ENCODE measurements around the gene IRAK3.
A peak's percentile ranks its signal among the peaks of the same experiment; 100 is the strongest.
"Not testable (repeated sequence)": the region's sequence is repeated elsewhere in the genome, so short reads cannot be mapped to it uniquely, and the experiment has no call there.

Gene IRAK3

GRCh38 chr12:66211573-66211972 is 22.6 kb downstream of the IRAK3 start:
- not testable (repeated sequence) for DNase-seq (ENCODE audit: low spot score); FAIRE-seq

- DNase-seq (ENCODE audit: low spot score); FAIRE-seq: not testable (repeated sequence)
Measured at GRCh38 chr12:66213011-66213410, 24.0 kb downstream of the IRAK3 start.

DNA sequence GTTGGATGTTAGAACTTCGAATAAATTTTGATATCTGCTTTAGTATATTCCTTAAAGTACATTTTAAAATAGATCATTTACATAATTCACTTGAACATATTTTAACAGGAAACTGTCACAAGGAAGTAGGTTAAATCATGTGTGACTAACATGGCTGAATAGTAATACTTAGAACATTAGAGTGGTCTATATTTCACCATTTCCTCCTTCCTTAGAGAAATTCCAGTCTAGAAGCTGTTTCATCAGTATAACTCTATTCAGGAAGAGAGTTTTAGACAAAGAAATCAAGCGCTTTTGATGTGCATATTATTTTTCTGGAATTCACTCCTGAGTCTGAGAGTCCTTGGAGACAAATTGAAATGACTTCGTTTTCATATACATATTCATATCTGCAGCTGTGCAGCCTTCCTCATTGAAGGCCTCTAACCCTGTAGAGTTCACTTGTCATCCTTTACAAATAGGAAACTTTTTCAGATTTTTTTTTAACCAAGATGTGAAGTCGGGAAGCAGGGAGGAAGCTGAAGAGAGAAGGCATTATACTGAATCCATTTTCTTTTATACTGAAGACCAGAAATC is 28.4 kb downstream of the IRAK3 start:
- no peak for DNase-seq (ENCODE audit: low spot score)
- FAIRE-seq = no peak

DNA sequence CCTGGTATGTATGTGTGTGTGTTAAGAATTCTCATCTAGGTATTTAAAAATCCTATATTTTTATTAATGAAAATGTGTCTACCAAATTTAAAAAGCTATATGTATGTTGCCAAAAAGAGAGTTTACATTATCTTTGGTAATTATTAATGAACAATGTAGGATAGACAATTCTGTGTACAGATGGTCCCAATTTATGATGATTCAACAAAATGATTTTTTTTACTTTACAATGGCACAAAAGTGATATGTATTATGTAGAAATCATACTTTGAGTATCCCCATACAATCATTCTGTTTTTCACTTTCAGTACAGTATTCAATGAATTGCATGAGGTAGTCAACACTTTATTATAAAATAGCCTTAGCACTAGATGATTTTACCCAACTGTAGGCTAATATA is 39.4 kb downstream of the IRAK3 start:
- DNase-seq (ENCODE audit: low spot score) (no peak), FAIRE-seq (no peak)

GRCh38 chr12:66232263-66232662 is 43.2 kb downstream of the IRAK3 start:
- no peak for DNase-seq (ENCODE audit: low spot score)
- FAIRE-seq = no peak

DNA sequence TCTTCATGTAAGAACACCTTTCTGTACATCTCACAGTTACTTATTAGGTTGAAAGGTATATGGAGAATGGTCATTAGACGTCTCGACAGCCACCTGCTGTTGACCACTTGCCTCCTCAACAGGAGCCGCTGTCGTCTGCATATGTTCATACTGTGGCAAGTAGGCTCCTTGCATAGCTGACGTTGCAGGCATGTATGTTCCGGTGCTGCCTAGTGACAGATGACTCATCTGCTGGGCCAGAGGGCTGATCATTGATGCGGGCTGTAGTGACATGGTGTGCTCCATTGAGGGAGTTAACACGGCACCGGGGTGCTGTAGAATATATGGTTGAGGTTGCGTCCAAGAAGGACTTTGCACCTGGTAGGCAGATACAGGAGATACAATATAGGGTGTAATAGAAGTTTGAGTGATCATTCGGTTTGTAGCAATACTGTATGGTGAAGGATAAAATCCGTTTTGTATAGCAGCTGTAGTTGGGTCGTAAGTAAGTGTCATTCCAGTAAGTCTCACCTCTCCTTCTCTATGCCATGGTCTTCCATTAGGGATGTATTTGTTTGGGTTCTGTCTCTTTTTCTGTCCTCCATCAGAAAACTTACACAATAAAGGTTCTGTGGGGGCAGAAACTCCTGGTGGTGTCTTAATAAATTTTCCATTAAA is 45.2 kb downstream of the IRAK3 start:
- DNase-seq (ENCODE audit: low spot score) (peak; percentile 58), FAIRE-seq (peak; percentile 73)

- FAIRE-seq = not testable (repeated sequence)
- DNase-seq (ENCODE audit: low spot score) = peak; percentile 66
Measured at GRCh38 chr12:66234773-66235625, 46.0 kb downstream of the IRAK3 start.

GRCh38 chr12:66235626-66236281 is 46.7 kb downstream of the IRAK3 start:
- FAIRE-seq = no peak
- peak; percentile 57 for DNase-seq (ENCODE audit: low spot score)

GRCh38 chr12:66236282-66236675 is 47.3 kb downstream of the IRAK3 start:
- not testable (repeated sequence) for FAIRE-seq; DNase-seq (ENCODE audit: low spot score)

DNA sequence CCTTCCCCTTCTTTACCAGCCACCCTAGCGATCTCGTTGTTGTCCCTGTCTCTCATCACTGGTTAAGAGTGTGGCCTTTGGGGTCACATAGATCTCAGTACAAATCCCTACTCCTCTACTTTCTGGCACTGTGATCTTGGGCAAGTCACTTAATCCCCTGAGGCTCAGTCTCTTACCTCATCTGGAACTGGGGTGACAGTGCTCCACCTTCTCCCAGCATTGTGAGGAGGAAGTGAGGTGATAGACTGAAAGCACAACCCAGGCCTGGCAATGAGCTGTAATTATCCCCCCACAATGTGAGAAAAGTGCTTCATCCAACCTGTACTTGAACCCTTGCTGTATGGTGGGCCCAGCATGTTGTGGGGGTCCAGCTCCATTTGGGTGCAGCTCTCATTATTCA is 48.0 kb downstream of the IRAK3 start:
- no peak for FAIRE-seq

DNA sequence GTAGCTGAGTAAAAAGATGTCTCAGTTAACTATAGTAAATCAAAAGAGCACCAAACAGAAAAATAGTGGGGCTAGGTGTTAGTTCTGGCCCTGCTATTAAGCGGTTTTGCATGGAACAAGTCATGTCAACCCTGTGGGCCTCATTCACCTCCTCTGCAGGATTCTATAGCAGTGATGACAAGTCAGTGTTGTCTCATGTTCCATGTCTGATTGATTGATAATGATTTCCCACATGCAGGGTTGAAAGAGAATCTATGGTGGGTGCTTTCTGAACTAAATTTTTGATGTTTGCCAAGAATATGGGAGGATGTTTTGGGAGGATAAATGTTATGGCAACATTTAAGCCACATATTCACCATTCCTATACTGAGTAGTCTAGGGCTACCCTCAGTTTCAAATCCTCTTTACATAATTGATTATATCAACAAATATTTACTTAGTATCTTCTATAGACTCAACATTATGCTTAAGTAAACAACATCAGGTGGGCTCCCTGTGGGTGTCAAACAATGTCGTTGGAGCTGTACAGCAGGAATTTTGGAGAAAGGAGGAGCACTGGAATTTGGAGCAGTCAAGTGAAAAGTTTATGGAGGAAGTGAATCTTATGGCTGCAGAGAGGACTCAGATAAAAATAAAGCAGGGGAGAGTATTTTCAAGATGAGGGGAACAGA is 48.6 kb downstream of the IRAK3 start:
- FAIRE-seq (no peak), DNase-seq (ENCODE audit: low spot score) (no peak)

More for the DNA sequence above, 48.0 kb downstream of the IRAK3 start:
- no peak for DNase-seq (ENCODE audit: low spot score)

GRCh38 chr12:66239295-66239694 is 50.3 kb downstream of the IRAK3 start:
- DNase-seq (ENCODE audit: low spot score) (no peak), FAIRE-seq (no peak)

DNA sequence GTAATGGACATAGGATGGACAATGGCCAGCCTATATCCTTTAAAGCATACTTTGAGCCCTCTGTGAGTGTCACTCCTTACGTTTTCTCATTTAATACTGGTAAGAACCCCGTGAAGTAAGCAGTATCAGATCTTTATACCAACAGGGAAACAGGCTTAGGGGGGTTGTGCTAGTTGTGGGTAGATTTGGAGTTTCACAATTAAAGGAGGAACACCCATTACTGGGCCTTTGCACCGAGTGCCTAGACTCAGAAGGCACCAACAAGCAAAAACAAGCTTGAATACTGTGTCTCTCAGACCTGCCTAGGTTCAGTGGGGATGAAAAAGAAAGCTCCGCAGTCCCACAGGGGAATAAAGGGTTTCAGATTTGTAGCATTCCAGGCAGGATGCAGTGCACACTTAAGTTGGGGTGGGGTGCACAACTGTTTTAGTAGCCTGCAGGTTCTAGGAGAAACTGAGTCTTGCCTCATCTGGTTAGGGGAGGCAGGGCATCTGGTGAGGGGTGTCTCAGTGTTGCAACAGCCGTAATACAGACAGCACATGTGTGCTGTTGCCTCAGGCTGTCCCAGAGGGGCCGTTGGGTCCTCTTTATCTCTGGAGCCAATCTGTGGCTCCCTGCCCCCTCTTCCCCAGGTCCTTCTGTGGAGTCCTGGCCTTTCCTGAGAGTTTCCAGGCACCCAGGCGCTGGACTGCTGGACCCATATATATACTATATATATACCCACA is 51.2 kb downstream of the IRAK3 start:
- FAIRE-seq (no peak), DNase-seq (ENCODE audit: low spot score) (no peak)

- no peak for FAIRE-seq
- DNase-seq (ENCODE audit: low spot score) = peak; percentile 40
Measured at GRCh38 chr12:66241061-66242043, 52.3 kb downstream of the IRAK3 start.

DNA sequence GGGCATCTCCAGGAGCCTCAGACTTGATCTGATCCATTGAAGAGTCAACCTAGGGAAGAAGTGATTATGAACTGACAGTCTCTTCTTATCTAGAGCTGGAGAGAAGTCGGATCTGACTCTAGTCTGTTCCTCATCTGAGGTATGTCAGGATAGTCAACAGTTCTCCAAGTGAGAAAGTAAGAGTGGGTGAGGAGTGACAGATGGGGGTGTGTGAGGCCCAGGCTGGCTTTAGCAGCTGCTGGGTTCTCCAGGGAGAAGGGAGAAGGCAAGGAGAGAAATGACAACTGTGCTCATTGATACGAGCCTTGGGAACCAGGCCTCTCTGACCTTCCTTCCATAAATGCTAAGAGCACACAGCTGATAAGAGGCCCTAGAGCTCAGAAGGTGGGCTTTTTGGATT is 53.3 kb downstream of the IRAK3 start:
- DNase-seq (ENCODE audit: low spot score) = no peak
- FAIRE-seq = no peak

GRCh38 chr12:66243911-66244310 is 54.9 kb downstream of the IRAK3 start:
- no peak for DNase-seq (ENCODE audit: low spot score)
- no peak for FAIRE-seq

DNA sequence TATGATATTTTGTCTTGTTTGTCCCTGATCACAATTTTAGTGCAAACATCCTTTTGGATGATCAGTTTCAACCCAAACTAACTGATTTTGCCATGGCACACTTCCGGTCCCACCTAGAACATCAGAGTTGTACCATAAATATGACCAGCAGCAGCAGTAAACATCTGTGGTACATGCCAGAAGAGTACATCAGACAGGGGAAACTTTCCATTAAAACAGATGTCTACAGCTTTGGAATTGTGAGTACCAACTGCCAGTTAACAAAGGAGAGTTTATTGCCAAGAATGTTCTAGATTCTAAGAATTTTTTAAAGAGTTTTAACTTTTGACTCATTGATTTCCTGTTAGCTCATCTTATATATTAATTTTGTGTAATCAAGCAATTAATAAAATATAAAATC is 55.4 kb downstream of the IRAK3 start:
- no peak for FAIRE-seq
- DNase-seq (ENCODE audit: low spot score) = no peak

- FAIRE-seq (no peak), DNase-seq (ENCODE audit: low spot score) (no peak)
Measured at GRCh38 chr12:66247741-66248140, 58.7 kb downstream of the IRAK3 start.

- no peak for FAIRE-seq
- DNase-seq (ENCODE audit: low spot score) = no peak
Measured at GRCh38 chr12:66251049-66251448, 62.0 kb downstream of the IRAK3 start.

Data from urothelium cell line (cell line).